ENCODE measurements around the gene SFT2D2.

The SFT2D2 gene

GRCh38 chr1:168259567-168259966 lies 33.8 kb downstream of the SFT2D2 start:
- no peak overlapping the region for H2AFZ ChIP-seq
- H3K36me3 ChIP-seq (ENCODE audit: control insufficient read depth, insufficient read depth, low read length) = no peaks in the 10 kb centered on the region
- H3K4me2 ChIP-seq (ENCODE audit: low read length) = no peak overlapping the region
- no peak overlapping the region for H3K27ac ChIP-seq
- no peaks in the 10 kb centered on the region for H3K4me1 ChIP-seq
- no peak for TF ChIP-seq CTCF (IDR thresholded peaks at IDR 0.05)
- no peaks in the 10 kb centered on the region for H3K9me3 ChIP-seq (ENCODE audit: control insufficient read depth, low read length)
- H3K9ac ChIP-seq = no peak overlapping the region
- no peaks in the 10 kb centered on the region for H3K79me2 ChIP-seq
- H3K27me3 ChIP-seq (ENCODE audit: control insufficient read depth, insufficient read depth, low read length) = no peaks in the 10 kb centered on the region
- no peak overlapping the region for H3K4me3 ChIP-seq (ENCODE audit: low read depth, low read length)

- H2AFZ ChIP-seq = no peak overlapping the region
- no peak overlapping the region for H3K9ac ChIP-seq
- no peak overlapping the region for H3K4me2 ChIP-seq (ENCODE audit: low read length)
- H3K36me3 ChIP-seq (ENCODE audit: control insufficient read depth, insufficient read depth, low read length) = no peaks in the 10 kb centered on the region
- H3K27me3 ChIP-seq (ENCODE audit: control insufficient read depth, insufficient read depth, low read length) = no peaks in the 10 kb centered on the region
- H3K27ac ChIP-seq = no peak overlapping the region
- no peaks in the 10 kb centered on the region for H3K4me1 ChIP-seq
- no peaks in the 10 kb centered on the region for H3K9me3 ChIP-seq (ENCODE audit: control insufficient read depth, low read length)
- TF ChIP-seq CTCF (IDR thresholded peaks at IDR 0.05) = no peak
- no peak overlapping the region for H3K4me3 ChIP-seq (ENCODE audit: low read depth, low read length)
- no peaks in the 10 kb centered on the region for H3K79me2 ChIP-seq
Observed at GRCh38 chr1:168260393-168260792, 34.6 kb downstream of the SFT2D2 start.

- no peak overlapping the region for H3K27ac ChIP-seq
- no peaks in the 10 kb centered on the region for H3K27me3 ChIP-seq (ENCODE audit: control insufficient read depth, insufficient read depth, low read length)
- H3K79me2 ChIP-seq = no peaks in the 10 kb centered on the region
- H3K9ac ChIP-seq = no peak overlapping the region
- H3K4me1 ChIP-seq = no peaks in the 10 kb centered on the region
- no peak overlapping the region for H3K4me2 ChIP-seq (ENCODE audit: low read length)
- H3K4me3 ChIP-seq (ENCODE audit: low read depth, low read length) = no peak overlapping the region
- H3K9me3 ChIP-seq (ENCODE audit: control insufficient read depth, low read length) = no peaks in the 10 kb centered on the region
- no peaks in the 10 kb centered on the region for H3K36me3 ChIP-seq (ENCODE audit: control insufficient read depth, insufficient read depth, low read length)
- H2AFZ ChIP-seq = no peak overlapping the region
- no peak for TF ChIP-seq CTCF (IDR thresholded peaks at IDR 0.05)
Observed at GRCh38 chr1:168261390-168261789, 35.6 kb downstream of the SFT2D2 start.

- H3K4me1 ChIP-seq = no peaks in the 10 kb centered on the region
- no peak for TF ChIP-seq CTCF (IDR thresholded peaks at IDR 0.05)
- H3K9ac ChIP-seq = no peak overlapping the region
- no peak overlapping the region for H3K4me3 ChIP-seq (ENCODE audit: low read depth, low read length)
- H3K79me2 ChIP-seq = no peaks in the 10 kb centered on the region
- H3K27ac ChIP-seq = no peak overlapping the region
- H3K4me2 ChIP-seq (ENCODE audit: low read length) = no peak overlapping the region
- H2AFZ ChIP-seq = no peak overlapping the region
- H3K27me3 ChIP-seq (ENCODE audit: control insufficient read depth, insufficient read depth, low read length) = no peaks in the 10 kb centered on the region
- no peaks in the 10 kb centered on the region for H3K9me3 ChIP-seq (ENCODE audit: control insufficient read depth, low read length)
- no peaks in the 10 kb centered on the region for H3K36me3 ChIP-seq (ENCODE audit: control insufficient read depth, insufficient read depth, low read length)
Observed at GRCh38 chr1:168263130-168263529, 37.3 kb downstream of the SFT2D2 start.

GRCh38 chr1:168264296-168264695 lies 38.5 kb downstream of the SFT2D2 start:
- Histone ChIP-seq H2AFZ (no peak overlapping the region), H3K4me2 (ENCODE audit: low read length) (no peak overlapping the region), H3K9me3 (ENCODE audit: control insufficient read depth, low read length) (no peaks in the 10 kb centered on the region), H3K79me2 (no peaks in the 10 kb centered on the region), H3K4me3 (ENCODE audit: low read depth, low read length) (no peak overlapping the region), H3K27ac (no peak overlapping the region), H3K36me3 (ENCODE audit: control insufficient read depth, insufficient read depth, low read length) (no peaks in the 10 kb centered on the region), H3K9ac (no peak overlapping the region), H3K4me1 (no peaks in the 10 kb centered on the region), H3K27me3 (ENCODE audit: control insufficient read depth, insufficient read depth, low read length) (no peaks in the 10 kb centered on the region)
- no peak for TF ChIP-seq CTCF (IDR thresholded peaks at IDR 0.05)

All from parathyroid adenoma (tissue), 2 donors.